Measurements from ENCODE around the gene LRCH1. TPM values are rescaled to one million over a fixed set of nuclear protein-coding genes. Genes with fewer than 3 reads are reported as not detected.
A peak's percentile ranks its signal among the peaks of the same experiment; 100 is the strongest.

The LRCH1 gene
- total RNA-seq, 2 experiments from 2014 or later, result 16.7 to 27.8 TPM

DNA sequence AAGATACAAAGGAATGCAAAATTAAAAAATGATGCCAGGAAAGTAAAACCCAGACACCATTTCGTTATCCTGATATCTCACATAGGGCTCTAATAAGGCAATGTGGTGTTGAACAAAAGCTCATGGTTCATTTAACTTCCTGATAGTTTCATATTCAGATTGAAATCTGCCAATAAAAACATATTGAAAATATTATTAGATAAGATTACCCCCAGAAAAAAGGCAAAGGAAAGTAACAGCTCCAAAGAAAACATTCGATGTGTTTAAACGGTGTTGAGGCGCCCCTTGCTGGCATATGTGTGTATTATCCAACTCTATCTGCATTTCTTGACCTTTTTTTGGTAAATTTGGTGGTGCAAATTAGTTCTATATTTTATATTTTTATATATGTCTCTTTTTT, 168.1 kb downstream of the LRCH1 start:
- BruUV-seq (replicated peaks), result no TSS peak
- TF ChIP-seq EZH2phosphoT487 (IDR thresholded peaks at IDR 0.05; ENCODE audit: borderline replicate concordance, low read depth, low read length), result no peak
- TF ChIP-seq, protein P1, sequence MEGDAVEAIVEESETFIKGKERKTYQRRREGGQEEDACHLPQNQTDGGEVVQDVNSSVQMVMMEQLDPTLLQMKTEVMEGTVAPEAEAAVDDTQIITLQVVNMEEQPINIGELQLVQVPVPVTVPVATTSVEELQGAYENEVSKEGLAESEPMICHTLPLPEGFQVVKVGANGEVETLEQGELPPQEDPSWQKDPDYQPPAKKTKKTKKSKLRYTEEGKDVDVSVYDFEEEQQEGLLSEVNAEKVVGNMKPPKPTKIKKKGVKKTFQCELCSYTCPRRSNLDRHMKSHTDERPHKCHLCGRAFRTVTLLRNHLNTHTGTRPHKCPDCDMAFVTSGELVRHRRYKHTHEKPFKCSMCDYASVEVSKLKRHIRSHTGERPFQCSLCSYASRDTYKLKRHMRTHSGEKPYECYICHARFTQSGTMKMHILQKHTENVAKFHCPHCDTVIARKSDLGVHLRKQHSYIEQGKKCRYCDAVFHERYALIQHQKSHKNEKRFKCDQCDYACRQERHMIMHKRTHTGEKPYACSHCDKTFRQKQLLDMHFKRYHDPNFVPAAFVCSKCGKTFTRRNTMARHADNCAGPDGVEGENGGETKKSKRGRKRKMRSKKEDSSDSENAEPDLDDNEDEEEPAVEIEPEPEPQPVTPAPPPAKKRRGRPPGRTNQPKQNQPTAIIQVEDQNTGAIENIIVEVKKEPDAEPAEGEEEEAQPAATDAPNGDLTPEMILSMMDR (conservative IDR thresholded peaks at IDR 0.05; ENCODE audit: low read length), result peak; percentile 90
- Histone ChIP-seq H3K9me2 (ENCODE audit: insufficient read depth, low read length) (no peaks in the 10 kb centered on the region), H3K4me1 (ENCODE audit: insufficient read depth, low read length, poor library complexity, severe bottlenecking) (peaks cover 9% of the 10 kb centered on the region), H3K36me3 (ENCODE audit: insufficient read depth, low read length) (peaks cover 48% of the 10 kb centered on the region), H3K4me3 (ENCODE audit: low read depth, low read length, poor library complexity, severe bottlenecking) (no peak overlapping the region), H3K27ac (ENCODE audit: low read depth, low read length, poor library complexity, severe bottlenecking) (no peak overlapping the region), H3K4me2 (ENCODE audit: low read length) (no peak overlapping the region), H4K20me1 (ENCODE audit: insufficient read depth, low read length) (no peaks in the 10 kb centered on the region), H3K9me3 (ENCODE audit: low read length) (0 out of 2 replicates have a peak, but pooled peaks cover 3% of the 10 kb centered on the region), H3K79me2 (ENCODE audit: insufficient read depth, low read depth, low read length) (no peaks in the 10 kb centered on the region), H2AFZ (ENCODE audit: low read length) (no peak overlapping the region)
- DNase-seq (ENCODE audit: low spot score), result peak; percentile 62
- ChIA-PET POLR2A (interaction anchor here (1.3 to 1.4 kb wide), 2 partner anchors 15 to 169 kb away, joined by 4 to 5 read pairs; no protein-coding TSS in a partner anchor), CTCF (ENCODE audit: unreplicated experiment) (interaction anchor here (0.6 to 1.7 kb wide), 2 partner anchors 165 to 169 kb away, joined by 3 to 7 read pairs; no protein-coding TSS in a partner anchor)
- intact Hi-C loops (cut with micrococcal nuclease; ENCODE audit: unreplicated experiment), result loop anchor here (1.0 kb wide), 2 partner anchors 170 to 228 kb away; no protein-coding TSS in a partner anchor

DNA sequence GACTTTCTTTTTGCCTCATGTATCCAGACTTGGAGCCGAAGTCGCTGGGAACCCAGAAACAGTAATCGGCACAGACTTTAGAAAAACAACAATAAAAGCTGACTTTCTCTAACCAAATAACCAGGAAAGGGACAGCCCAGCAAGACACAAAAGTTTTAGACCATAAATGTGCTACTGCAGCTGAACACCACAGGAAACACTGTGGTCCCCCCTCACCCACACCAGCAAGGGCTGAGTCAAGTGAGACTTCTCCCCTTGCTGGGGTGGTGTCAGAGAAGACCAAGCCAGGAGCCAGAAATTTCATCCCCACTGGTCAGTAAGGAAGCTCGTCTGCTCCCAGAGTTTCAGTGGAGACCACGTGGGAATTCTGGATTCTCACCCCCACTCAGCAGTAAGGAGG, 173.4 kb downstream of the LRCH1 start:
- intact Hi-C loops (cut with micrococcal nuclease; ENCODE audit: unreplicated experiment), result no loop called here
- H3K4me2 ChIP-seq (ENCODE audit: low read length), result no peak overlapping the region
- H3K36me3 ChIP-seq (ENCODE audit: insufficient read depth, low read length), result peaks cover 90% of the 10 kb centered on the region
- ChIA-PET POLR2A (no interaction called here), CTCF (ENCODE audit: unreplicated experiment) (no interaction called here)
- BruUV-seq (replicated peaks), result no TSS peak
- H4K20me1 ChIP-seq (ENCODE audit: insufficient read depth, low read length), result no peaks in the 10 kb centered on the region
- no peak overlapping the region for H2AFZ ChIP-seq (ENCODE audit: low read length)
- no peak for DNase-seq (ENCODE audit: low spot score)
- no peak overlapping the region for H3K4me3 ChIP-seq (ENCODE audit: low read depth, low read length, poor library complexity, severe bottlenecking)
- no peaks in the 10 kb centered on the region for H3K9me2 ChIP-seq (ENCODE audit: insufficient read depth, low read length)
- H3K79me2 ChIP-seq (ENCODE audit: insufficient read depth, low read depth, low read length), result no peaks in the 10 kb centered on the region
- TF ChIP-seq, protein P1 (conservative IDR thresholded peaks at IDR 0.05; ENCODE audit: low read length), result no peak
- no peak for TF ChIP-seq EZH2phosphoT487 (IDR thresholded peaks at IDR 0.05; ENCODE audit: borderline replicate concordance, low read depth, low read length)
- no peak overlapping the region for H3K27ac ChIP-seq (ENCODE audit: low read depth, low read length, poor library complexity, severe bottlenecking)
- H3K9me3 ChIP-seq (ENCODE audit: low read length), result 0 out of 2 replicates have a peak, but pooled peaks cover 3% of the 10 kb centered on the region
- H3K4me1 ChIP-seq (ENCODE audit: insufficient read depth, low read length, poor library complexity, severe bottlenecking), result no peaks in the 10 kb centered on the region

GRCh38 chr13:46728777-46729176, 175.8 kb downstream of the LRCH1 start:
- no peak overlapping the region for H3K4me2 ChIP-seq (ENCODE audit: low read length)
- H3K79me2 ChIP-seq (ENCODE audit: insufficient read depth, low read depth, low read length), result no peaks in the 10 kb centered on the region
- H3K4me3 ChIP-seq (ENCODE audit: low read depth, low read length, poor library complexity, severe bottlenecking), result no peak overlapping the region
- H3K27ac ChIP-seq (ENCODE audit: low read depth, low read length, poor library complexity, severe bottlenecking), result no peak overlapping the region
- CTCF ChIA-PET (ENCODE audit: unreplicated experiment), result no interaction called here
- TF ChIP-seq, protein P1 (conservative IDR thresholded peaks at IDR 0.05; ENCODE audit: low read length), result peak; percentile 64
- TF ChIP-seq EZH2phosphoT487 (IDR thresholded peaks at IDR 0.05; ENCODE audit: borderline replicate concordance, low read depth, low read length), result no peak
- no peak overlapping the region for H2AFZ ChIP-seq (ENCODE audit: low read length)
- no peaks in the 10 kb centered on the region for H3K4me1 ChIP-seq (ENCODE audit: insufficient read depth, low read length, poor library complexity, severe bottlenecking)
- no peaks in the 10 kb centered on the region for H4K20me1 ChIP-seq (ENCODE audit: insufficient read depth, low read length)
- peaks cover 96% of the 10 kb centered on the region for H3K36me3 ChIP-seq (ENCODE audit: insufficient read depth, low read length)
- intact Hi-C loops (cut with micrococcal nuclease; ENCODE audit: unreplicated experiment), result no loop called here
- POLR2A ChIA-PET, result no interaction called here
- BruUV-seq (replicated peaks), result no TSS peak
- H3K9me3 ChIP-seq (ENCODE audit: low read length), result 0 out of 2 replicates have a peak, but pooled peaks cover 3% of the 10 kb centered on the region
- peak; percentile 16 for DNase-seq (ENCODE audit: low spot score)
- no peaks in the 10 kb centered on the region for H3K9me2 ChIP-seq (ENCODE audit: insufficient read depth, low read length)
